ENCODE results near the gene SUSD5. TPM values are rescaled to one million over a fixed set of nuclear protein-coding genes. Genes with fewer than 3 reads are reported as not detected.
"Not testable (repeated sequence)": the region's sequence is repeated elsewhere in the genome, so short reads cannot be mapped to it uniquely, and the experiment has no call there.

Gene SUSD5
- polyA plus RNA-seq, 3 donors = 3.8 to 4.5 (median 4.1) TPM

DNA sequence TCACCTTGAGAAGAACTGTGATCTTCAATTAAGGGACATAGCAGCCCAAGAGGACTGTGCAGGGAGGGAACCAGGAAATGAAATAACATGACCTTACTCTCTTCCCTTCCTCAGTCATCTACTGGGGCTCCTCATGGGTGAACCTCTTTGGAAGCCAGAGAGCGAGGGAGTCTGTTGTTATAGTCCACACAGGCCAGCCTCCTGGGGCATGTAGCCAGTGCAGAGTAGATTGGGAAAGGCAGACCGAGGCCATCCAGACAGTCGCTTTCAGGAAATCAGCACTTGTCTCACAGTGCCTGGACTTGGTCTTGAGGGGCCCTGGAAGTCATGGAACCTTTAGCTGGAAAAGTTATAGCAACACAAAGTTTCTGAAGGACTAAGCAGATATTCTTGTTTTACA is 98.7 kb downstream of the SUSD5 start:
- DNase-seq = no peak

DNA sequence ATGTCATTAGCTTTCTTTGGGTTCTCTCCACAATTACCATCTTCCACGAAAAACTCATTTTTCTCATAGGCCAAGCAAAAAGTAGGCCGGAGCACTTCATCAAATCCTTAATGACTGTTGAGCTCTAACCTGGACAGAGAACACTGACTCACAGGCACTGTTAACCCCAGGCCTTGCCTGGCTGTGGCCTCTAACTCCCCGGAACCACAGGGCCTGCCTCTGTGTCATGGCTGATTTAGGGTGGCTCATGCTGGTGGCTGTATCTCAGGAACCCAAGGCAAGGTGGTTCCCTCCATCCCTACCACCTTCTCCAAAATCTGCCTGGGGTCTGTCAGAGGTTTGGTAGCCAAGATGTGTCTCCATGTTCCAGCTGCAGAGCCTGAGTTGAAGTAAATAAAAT is 101.1 kb downstream of the SUSD5 start:
- DNase-seq = no peak

DNA sequence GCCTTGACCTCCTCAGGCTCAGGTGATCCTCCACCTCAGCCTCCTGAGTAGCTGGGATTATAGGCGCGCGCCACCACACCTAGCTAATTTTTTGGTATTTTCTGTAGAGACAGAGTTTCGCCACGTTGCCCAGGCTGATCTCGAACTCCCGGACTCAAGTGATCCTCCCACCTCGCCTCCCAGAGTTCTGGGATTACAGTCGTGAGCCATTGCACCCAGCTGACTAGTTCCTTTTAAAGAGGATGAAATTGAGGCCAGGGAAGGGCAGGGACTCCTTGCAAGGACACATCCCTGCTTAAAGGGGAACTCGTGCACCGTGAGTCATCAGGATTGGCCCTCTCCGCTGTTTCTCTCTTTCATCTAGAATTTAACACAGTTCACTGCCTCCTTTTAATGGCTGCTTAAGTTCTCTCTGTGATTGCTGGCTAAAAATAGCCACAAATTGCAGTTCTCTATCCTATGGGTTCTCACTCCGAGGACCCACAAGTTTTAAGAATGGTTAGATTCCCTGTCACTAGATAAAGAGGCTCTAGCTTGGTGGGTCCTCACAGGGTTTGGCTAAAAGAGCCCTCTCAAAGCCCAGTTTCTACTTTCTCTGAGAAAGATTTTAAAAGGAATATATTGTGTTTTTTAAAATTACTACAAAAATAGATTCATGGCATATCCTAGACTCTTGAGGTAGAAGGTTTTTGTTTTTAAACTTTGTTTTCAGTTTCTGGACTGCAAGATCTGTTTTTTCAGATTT is 103.4 kb downstream of the SUSD5 start:
- no peak for DNase-seq

DNA sequence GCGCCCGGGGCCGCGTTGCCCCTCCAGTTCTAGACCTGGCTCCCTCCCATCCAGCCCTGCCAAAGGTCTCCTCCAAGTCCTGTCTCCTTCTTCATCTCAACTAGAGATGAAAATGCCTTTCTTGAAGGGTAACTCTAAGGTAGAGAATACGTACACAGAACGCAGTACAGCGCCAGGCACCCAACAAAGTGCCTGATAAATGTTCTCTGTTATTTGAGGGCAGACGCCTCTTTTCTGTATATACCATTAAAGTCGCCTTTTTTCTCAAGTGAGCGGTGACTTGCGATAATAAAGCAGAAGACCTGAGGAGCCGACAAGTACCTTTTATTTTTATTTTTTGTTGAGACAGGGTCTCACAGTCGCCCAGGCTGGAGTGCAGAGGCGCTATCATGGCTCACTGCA is 104.0 kb downstream of the SUSD5 start:
- no peak for DNase-seq

DNA sequence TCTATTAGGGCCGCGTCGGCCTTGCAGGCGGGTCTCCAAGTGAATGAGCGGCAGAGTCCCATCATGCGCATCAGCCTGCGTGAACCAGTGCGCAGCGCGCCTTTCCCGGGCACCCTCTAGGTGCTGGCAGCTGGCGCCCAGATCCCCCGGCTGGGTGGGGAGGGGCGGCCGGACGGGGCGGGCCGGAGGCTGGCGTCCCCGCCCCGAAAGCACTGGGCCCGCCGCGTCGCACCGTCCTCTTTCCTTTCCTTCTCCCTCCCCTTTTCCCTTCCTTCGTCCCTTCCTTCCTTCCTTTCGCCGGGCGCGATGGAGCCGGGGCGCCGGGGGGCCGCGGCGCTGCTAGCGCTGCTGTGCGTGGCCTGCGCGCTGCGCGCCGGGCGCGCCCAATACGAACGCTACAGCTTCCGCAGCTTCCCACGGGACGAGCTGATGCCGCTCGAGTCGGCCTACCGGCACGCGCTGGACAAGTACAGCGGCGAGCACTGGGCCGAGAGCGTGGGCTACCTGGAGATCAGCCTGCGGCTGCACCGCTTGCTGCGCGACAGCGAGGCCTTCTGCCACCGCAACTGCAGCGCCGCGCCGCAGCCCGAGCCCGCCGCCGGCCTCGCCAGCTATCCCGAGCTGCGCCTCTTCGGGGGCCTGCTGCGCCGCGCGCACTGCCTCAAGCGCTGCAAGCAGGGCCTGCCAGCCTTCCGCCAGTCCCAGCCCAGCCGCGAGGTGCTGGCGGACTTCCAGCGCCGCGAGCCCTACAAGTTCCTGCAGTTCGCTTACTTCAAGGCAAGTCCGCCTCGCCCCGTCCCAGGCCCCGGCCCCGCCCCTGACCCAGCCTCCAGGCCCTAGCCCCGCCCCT is 104.6 kb downstream of the SUSD5 start, which contains the start of gene CRTAP:
TSS of gene CRTAP (plus strand) at position 243 of the 850 bp plus-strand sequence. CDS start at position 307, 64 bp downstream.
- DNase-seq = peak; percentile 90

DNA sequence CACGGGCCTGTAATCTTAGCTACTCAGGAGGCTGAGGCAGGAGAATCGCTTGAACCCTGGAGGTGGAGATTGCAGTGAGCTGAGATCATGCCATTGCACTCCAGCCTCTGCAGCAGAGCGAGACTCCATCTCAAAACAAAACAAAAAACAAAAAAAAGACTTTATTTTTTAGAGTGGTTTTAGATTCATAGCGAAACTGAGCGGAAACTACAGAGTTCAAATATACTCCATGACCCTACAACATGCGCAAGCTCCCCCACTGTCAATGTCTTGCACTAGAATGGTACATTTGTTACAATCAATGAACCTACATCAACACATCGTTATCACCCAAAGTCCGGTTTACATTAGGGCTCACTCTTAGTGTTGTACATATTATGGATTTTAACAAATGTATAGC is 107.0 kb downstream of the SUSD5 start:
- DNase-seq = no peak

DNA sequence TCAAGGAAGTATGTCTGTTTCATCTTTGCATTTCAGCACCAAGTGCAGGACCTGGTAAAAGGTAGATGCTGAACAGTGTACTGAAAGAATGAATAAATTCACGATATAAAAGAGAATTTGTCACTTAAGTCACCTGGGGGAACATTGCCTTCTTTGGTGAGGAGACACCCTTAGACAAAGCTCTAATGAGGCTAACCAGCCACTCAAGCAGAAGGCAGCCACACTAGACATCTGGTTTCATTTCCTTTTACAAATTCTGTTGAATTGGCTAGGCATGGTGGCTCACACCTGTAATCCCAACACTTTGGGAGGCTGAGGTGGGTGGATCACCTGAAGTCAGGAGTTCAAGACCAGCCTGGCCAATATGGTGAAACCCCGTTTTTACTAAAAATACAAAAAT is 111.8 kb downstream of the SUSD5 start:
- not testable (repeated sequence) for DNase-seq

DNA sequence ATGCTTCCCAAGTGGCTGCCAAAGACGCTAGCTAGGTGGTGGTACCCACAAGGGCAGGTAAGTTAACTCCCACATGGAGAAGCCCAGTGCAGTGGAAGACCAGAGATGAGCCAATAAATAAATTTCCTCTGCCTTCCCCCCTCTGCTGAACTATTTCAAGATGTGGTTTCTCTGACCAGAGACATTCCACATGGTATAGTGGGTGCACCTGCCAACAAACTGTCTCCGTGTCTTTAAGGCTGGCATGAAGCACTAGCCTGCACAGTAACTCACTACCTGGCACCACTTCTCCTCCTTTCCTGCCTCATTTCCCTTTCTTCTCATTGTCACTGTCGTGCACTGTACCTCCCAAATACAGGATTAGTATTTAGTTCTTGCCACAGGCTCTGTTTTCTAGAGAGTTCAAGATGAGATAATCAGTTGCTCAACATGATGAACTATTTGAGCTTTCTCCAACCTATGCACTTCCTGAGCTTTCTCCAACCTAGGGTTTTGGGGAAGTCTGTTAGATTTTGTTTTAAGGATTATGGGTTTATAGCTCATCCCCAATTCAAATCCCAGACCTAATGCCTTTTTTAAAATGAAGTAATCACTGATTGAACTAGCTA is 113.2 kb downstream of the SUSD5 start:
- DNase-seq = no peak

DNA sequence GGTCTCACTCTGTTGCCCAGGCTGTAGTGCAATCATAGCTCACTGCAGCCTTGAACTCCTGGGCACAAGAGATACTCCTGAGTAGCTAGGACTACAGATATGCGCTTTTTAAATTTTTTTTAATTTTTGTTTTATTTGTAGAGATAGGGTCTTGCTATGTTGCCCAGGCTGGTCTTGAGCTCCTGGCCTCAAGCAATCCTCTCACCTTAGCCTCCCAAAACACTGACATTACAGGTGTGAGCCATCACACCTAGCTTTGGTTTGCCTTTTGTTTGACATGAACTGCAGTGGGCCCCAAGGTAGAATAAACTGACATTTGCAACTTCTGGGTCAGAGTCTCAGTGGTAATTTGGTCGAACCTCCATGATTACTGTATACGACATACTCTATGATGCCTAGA is 113.8 kb downstream of the SUSD5 start:
- DNase-seq = no peak

DNA sequence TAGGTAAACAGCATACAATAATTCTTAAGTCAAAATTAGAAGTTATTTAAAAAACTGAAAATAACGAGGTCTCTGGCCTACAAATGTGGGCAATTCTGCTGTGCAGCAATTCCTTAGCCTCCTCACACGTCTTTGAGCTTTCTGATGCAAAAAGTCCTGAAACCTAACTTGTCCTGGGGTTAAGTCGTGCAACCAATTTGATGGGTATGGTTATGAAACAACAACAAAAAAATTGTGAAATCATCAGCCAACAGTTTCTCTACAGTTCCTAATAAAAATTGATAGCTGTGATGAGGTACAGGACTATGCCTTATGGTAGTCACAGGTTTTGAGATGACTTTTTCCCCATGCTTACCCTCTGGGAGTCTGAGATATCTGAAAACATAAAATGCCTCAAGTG is 115.1 kb downstream of the SUSD5 start:
- DNase-seq = no peak

DNA sequence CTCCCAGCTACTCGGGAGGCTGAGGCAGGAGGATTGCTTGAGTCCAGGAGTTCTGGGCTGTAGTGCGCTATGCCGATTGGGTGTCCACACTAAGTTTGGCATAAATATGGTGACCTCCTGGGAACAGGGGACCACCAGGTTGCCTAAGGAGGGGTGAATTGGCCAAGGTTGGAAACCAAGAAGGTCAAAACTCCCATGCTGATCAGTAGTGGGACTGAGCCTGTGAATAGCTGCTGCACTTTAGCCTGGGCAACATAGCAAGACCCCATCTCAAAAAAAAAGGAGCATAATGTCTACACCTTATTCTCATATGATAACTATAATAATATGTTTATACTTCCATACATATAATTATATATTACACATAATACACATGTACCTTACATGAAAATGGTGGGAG is 115.6 kb downstream of the SUSD5 start:
- DNase-seq = no peak

DNA sequence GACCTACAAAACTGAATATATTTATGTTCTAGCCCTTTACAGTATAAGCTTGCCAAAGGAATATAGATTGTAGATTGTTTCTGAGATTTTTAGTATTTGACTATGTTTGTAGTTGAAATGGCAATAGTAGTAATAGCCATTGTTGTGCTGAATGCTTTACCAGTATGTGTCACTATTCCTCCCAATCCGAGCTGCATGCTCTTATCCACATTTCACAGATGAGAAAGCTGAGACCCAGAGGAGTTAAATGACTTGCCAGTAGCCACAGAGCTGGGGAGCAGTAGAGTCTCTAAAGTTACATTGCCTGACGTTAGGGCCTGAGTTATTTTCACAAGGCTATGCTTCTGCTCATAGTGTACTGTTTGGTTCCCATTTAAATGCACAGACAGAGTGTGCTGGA is 118.4 kb downstream of the SUSD5 start:
- DNase-seq = no peak

Other genes with a start within 250 kb of the SUSD5 start
- gene GLB1, start 121.7 kb downstream of the SUSD5 start, polyA plus RNA-seq (ENCODE audit: insufficient read length in 3 of 3) = 10 to 100 TPM; 92.4 to 97.3 (median 96.1) TPM
- 1 to 10 TPM; 1.5 to 3.0 (median 2.5) TPM for gene TMPPE, start 121.7 kb downstream of the SUSD5 start, polyA plus RNA-seq (ENCODE audit: insufficient read length in 3 of 3)
- gene CRTAP, start 104.8 kb downstream of the SUSD5 start, polyA plus RNA-seq (ENCODE audit: insufficient read length in 3 of 3) = 100 to 1,000 TPM; 148 to 186 (median 157) TPM
- gene FBXL2, start 58.6 kb upstream of the SUSD5 start, polyA plus RNA-seq (ENCODE audit: insufficient read length in 3 of 3) = 10 to 100 TPM; 25.3 to 30.4 (median 30.2) TPM
- 10 to 100 TPM; 91.9 to 96.8 (median 94.7) TPM for gene UBP1, start 221.6 kb upstream of the SUSD5 start, polyA plus RNA-seq (ENCODE audit: insufficient read length in 3 of 3)

Measured in renal pelvis (tissue), 4 donors.